ENCODE results near the gene AP3M1.

DNA sequence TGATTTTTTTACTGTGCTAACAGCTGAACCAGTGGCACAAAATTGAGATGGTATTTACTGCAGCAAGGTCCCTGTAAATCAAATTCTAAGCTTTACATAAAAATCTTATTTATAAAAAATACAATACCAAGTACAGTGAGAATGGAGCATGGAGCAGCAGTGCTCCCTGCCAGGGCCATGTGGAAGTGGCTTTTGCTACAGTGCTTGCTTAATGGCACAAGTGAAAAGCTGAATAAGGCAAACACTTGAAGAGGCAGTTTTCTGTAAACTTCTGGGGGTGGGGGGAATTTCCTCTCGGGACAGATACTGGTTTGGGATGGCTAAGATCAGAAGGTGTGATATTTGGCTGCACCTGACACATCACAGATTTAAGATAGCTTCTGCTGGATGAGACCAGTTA, 27.5 kb downstream of the AP3M1 start:
- TF ChIP-seq, protein P1, sequence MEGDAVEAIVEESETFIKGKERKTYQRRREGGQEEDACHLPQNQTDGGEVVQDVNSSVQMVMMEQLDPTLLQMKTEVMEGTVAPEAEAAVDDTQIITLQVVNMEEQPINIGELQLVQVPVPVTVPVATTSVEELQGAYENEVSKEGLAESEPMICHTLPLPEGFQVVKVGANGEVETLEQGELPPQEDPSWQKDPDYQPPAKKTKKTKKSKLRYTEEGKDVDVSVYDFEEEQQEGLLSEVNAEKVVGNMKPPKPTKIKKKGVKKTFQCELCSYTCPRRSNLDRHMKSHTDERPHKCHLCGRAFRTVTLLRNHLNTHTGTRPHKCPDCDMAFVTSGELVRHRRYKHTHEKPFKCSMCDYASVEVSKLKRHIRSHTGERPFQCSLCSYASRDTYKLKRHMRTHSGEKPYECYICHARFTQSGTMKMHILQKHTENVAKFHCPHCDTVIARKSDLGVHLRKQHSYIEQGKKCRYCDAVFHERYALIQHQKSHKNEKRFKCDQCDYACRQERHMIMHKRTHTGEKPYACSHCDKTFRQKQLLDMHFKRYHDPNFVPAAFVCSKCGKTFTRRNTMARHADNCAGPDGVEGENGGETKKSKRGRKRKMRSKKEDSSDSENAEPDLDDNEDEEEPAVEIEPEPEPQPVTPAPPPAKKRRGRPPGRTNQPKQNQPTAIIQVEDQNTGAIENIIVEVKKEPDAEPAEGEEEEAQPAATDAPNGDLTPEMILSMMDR (conservative IDR thresholded peaks at IDR 0.05; ENCODE audit: low read depth, low read length) = no peak
- no peak for TF ChIP-seq EZH2 (IDR thresholded peaks at IDR 0.05; ENCODE audit: borderline replicate concordance, low read depth, low read length, poor library complexity, severe bottlenecking)

All from A673 (cell line).